DOHH2 (cell line): ENCODE results near the gene ZNF462.

ENCODE experiments used
- H3F3A ChIP-seq: fragments of 200-600 bp; sonication (generic), shearing (Covaris generic); 2 replicates; pipeline ENCODE4 v1.6.0; 2016; ENCODE audit warnings: antibody characterized with exemption, mild to moderate bottlenecking; ENCODE audit not compliant: control insufficient read depth, insufficient read depth
- H3K27ac ChIP-seq: fragments of 200-600 bp; sonication (generic); 2 replicates; pipeline ENCODE4 v1.5.1; 2014; ENCODE audit warnings: low read depth, mild to moderate bottlenecking, low read length, moderate library complexity
- H3K27me3 ChIP-seq: fragments of 200-600 bp; sonication (generic); 2 replicates; pipeline ENCODE4 v1.6.1; 2014; ENCODE audit warnings: mild to moderate bottlenecking, low read length, mixed read lengths; ENCODE audit not compliant: control insufficient read depth
- H3K36me3 ChIP-seq: fragments of 200-600 bp; sonication (generic); 2 replicates; pipeline ENCODE4 v1.6.1; 2014; ENCODE audit warnings: mild to moderate bottlenecking, low read length, moderate library complexity, mixed read lengths; ENCODE audit not compliant: control insufficient read depth
- H3K4me1 ChIP-seq: fragments of 200-600 bp; sonication (generic); 2 replicates; pipeline ENCODE4 v1.6.1; 2014; ENCODE audit warnings: mild to moderate bottlenecking, low read length, mixed read lengths; ENCODE audit not compliant: control insufficient read depth
- H3K4me2 ChIP-seq: fragments of 200-600 bp; sonication (generic); 2 replicates; pipeline ENCODE4 v1.6.0; 2014; ENCODE audit warnings: mild to moderate bottlenecking, low read length, moderate library complexity
- H3K4me3 ChIP-seq: fragments of 200-600 bp; sonication (generic); 2 replicates; pipeline ENCODE4 v1.5.1; 2014; ENCODE audit warnings: mild to moderate bottlenecking, low read length, mixed read lengths
- H3K79me2 ChIP-seq: fragments of 200-600 bp; sonication (generic); 2 replicates; pipeline ENCODE4 v1.6.1; 2014; ENCODE audit warnings: mild to moderate bottlenecking, low read length, mixed read lengths; ENCODE audit not compliant: control insufficient read depth
- H3K9me2 ChIP-seq: fragments of 200-600 bp; sonication (generic); replicated peaks from 2 replicates; pipeline ENCODE4 v1.6.1; 2014; ENCODE audit warnings: mild to moderate bottlenecking, low read length, mixed read lengths; ENCODE audit not compliant: control insufficient read depth
- H3K9me3 ChIP-seq: fragments of 200-600 bp; sonication (generic); 2 replicates; pipeline ENCODE4 v1.6.1; 2014; ENCODE audit warnings: antibody characterized with exemption, low read length, mixed read lengths; ENCODE audit not compliant: control insufficient read depth, insufficient read depth
- H4K20me1 ChIP-seq: fragments of 200-600 bp; sonication (generic); 2 replicates; pipeline ENCODE4 v1.6.0; 2014; ENCODE audit warnings: low read depth, mild to moderate bottlenecking, antibody characterized with exemption, low read length, moderate library complexity; ENCODE audit not compliant: control insufficient read depth, insufficient read depth
- EZH2phosphoT487 ChIP-seq: fragments of 200-600 bp; sonication (generic); IDR thresholded peaks from 2 replicates; pipeline ENCODE4 v1.6.1; 2017; ENCODE audit warnings: borderline replicate concordance, mild to moderate bottlenecking, antibody characterized with exemption, low read length, moderate library complexity, mixed read lengths
- TF ChIP-seq, protein P1 (sequence below): fragments of 200-600 bp; sonication (generic); IDR thresholded peaks from one replicate; pipeline ENCODE4 v1.5.1; 2014; ENCODE audit warnings: antibody characterized with exemption, mild to moderate bottlenecking, low read depth, low read length; ENCODE audit not compliant: poor library complexity, severe bottlenecking

ZNF462 gene

DNA sequence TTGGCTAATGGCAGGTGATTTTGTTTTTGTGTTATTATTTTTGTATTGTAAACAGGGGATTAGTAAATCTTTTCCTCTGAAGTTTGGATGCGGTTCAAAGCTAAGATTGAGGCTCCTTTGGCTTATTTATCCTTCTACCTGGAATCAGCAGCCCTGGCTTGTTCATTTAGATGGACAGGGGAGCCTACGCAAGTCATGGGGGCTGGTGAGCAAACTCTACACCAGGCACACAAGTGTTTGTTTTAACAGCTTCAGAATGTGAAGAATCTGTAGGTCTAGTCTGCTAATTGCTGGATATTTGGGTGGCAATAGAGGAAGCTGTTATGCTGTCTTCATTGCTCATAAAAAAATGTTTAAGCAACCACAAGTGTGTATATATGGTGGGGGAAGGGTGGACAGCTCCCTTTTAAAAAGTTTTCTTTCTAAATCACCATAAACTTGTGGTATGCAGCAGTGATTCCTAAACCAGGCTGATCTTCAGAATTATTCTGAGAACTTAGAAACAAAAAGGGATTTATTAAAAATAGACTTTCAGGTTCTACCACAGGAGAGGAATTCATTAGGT, 20.7 kb downstream of the ZNF462 start:
- Histone ChIP-seq H3K36me3 (no peaks in the 10 kb centered on the region), H3K79me2 (no peaks in the 10 kb centered on the region), H3K9me3 (no peaks in the 10 kb centered on the region), H3K4me2 (no peak overlapping the region), H3K27ac (no peak overlapping the region), H3K27me3 (no peaks in the 10 kb centered on the region), H3K9me2 (no peaks in the 10 kb centered on the region), H4K20me1 (no peaks in the 10 kb centered on the region), H3K4me1 (no peaks in the 10 kb centered on the region), H3F3A (no peaks in the 10 kb centered on the region), H3K4me3 (no peak overlapping the region)
- TF ChIP-seq EZH2phosphoT487, result no peak
- TF ChIP-seq, protein P1, sequence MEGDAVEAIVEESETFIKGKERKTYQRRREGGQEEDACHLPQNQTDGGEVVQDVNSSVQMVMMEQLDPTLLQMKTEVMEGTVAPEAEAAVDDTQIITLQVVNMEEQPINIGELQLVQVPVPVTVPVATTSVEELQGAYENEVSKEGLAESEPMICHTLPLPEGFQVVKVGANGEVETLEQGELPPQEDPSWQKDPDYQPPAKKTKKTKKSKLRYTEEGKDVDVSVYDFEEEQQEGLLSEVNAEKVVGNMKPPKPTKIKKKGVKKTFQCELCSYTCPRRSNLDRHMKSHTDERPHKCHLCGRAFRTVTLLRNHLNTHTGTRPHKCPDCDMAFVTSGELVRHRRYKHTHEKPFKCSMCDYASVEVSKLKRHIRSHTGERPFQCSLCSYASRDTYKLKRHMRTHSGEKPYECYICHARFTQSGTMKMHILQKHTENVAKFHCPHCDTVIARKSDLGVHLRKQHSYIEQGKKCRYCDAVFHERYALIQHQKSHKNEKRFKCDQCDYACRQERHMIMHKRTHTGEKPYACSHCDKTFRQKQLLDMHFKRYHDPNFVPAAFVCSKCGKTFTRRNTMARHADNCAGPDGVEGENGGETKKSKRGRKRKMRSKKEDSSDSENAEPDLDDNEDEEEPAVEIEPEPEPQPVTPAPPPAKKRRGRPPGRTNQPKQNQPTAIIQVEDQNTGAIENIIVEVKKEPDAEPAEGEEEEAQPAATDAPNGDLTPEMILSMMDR, result no peak

DNA sequence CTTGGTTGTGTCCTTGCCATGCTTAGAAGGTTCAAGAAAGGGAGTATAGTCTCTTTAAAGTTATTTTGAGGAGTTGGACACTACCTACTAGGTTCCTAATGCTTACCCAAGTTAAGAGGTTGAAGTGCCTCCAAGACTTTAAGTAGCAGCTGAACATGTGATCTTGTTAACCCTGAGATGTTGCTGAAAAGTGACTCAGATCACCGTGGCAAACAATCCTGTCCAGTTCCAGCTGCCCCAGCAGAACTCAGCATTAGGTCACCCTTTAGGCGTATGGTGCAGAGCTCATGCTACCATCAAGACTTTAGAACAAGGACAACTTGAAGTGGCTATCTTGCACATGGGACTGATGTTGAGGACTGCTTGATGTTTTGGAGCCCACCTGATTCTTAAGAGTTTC, 22.5 kb downstream of the ZNF462 start:
- no peak for TF ChIP-seq EZH2phosphoT487
- TF ChIP-seq, protein P1, result no peak
- H4K20me1 ChIP-seq, result no peaks in the 10 kb centered on the region
- no peaks in the 10 kb centered on the region for H3K79me2 ChIP-seq
- H3K4me1 ChIP-seq, result no peaks in the 10 kb centered on the region
- no peaks in the 10 kb centered on the region for H3K9me3 ChIP-seq
- no peaks in the 10 kb centered on the region for H3K9me2 ChIP-seq
- H3K4me2 ChIP-seq, result no peak overlapping the region
- H3K36me3 ChIP-seq, result no peaks in the 10 kb centered on the region
- H3K4me3 ChIP-seq, result no peak overlapping the region
- H3F3A ChIP-seq, result no peaks in the 10 kb centered on the region
- H3K27me3 ChIP-seq, result no peaks in the 10 kb centered on the region
- no peak overlapping the region for H3K27ac ChIP-seq

DNA sequence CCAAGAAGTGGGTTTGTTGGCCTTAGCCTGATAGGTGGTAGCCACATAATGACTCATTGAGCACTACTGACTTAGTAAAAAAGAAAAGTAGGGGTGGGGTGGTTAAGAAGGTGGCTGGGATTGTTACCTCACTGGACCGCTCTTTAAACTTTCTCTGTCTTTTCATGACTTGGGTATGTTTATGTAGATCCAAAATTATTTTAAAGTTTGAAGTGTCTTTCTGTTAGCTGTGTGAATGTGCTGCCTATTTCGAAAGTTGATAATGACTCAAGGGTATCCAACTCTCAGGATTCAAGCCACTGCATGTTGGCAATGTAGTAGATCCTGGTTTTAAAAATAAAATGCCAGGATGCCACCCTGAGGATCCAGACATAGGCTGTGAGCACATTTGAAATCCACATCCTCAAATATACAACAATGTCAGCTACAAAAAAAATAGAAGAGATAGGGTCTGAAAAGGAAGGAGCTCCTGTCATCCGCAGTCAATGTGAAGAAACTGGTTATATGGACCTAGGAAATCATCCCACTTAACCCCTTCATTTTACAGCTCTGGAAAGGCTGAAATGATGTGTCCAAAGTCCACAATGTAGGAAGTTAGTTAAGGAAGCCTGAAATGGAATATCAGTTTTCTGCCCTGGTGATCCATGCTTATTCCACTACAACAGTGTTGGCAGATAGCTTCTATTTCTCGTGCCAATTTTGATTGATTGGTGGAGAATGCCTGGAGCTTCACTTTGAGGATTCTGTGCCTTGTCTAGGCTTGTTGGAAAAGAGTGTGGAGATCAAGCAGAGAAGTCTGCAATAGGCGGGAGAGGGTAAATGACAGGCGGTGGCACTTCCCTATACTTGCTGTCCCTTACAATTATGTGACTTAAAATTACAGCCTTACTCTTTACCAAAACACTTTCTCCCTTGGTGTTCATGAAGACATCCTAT, 23.4 kb downstream of the ZNF462 start:
- Histone ChIP-seq H3K79me2 (no peaks in the 10 kb centered on the region), H3K27me3 (no peaks in the 10 kb centered on the region), H3K4me3 (no peak overlapping the region), H3K36me3 (no peaks in the 10 kb centered on the region), H4K20me1 (no peaks in the 10 kb centered on the region), H3K9me3 (no peaks in the 10 kb centered on the region), H3F3A (no peaks in the 10 kb centered on the region), H3K4me2 (no peak overlapping the region), H3K4me1 (no peaks in the 10 kb centered on the region), H3K9me2 (no peaks in the 10 kb centered on the region), H3K27ac (no peak overlapping the region)
- TF ChIP-seq, protein P1, result no peak
- no peak for TF ChIP-seq EZH2phosphoT487
